GM19328 (cell line): Measurements from ENCODE around the gene KL.

ENCODE experiments used
- ATAC-seq: cut with Tn5 transposase; IDR thresholded peaks from one replicate; pipeline ENCODE4 v1.9.1; 2021; ENCODE audit warnings: mild to moderate bottlenecking, moderate library complexity; ENCODE audit not compliant: unreplicated experiment

The KL gene

DNA sequence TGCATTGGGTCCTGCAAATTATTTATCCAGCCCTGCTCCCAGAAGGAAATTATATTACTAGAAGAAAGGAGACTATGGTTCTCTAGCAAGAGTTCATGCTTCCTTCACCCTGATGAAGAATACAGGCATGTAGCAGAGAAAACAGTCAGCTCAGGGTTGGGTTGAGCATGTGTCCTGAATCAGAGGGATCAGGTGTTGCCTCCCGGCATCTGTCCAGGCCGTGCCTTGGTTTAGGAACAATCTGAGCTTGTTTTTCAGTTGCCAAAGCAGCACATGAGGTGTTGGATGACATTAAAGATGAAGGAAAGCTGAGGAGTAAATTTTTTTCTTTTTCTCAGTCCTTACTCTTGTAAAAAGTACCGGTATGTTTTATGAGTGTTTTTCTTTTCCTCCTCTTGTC is 62.0 kb downstream of the KL start:
- ATAC-seq = no peak

DNA sequence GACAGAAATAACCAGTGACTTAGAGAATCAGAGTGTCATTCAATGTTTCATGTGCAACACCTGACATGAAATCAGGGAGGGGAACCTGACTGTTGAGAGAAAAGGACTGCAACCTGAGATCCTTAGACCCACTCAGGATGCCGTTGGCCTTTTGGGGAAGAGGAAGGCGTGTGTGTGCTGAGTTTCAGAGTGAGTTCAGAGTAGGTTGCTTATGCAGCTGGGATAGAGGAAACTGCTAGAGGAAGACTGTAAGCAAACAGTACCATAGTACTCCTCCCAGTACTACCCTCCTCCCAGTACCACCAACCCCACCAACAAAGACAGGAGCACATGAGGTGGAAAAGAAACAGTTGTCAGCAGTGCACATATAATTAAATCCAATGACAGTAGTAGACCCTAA is 63.7 kb downstream of the KL start:
- no peak for ATAC-seq

DNA sequence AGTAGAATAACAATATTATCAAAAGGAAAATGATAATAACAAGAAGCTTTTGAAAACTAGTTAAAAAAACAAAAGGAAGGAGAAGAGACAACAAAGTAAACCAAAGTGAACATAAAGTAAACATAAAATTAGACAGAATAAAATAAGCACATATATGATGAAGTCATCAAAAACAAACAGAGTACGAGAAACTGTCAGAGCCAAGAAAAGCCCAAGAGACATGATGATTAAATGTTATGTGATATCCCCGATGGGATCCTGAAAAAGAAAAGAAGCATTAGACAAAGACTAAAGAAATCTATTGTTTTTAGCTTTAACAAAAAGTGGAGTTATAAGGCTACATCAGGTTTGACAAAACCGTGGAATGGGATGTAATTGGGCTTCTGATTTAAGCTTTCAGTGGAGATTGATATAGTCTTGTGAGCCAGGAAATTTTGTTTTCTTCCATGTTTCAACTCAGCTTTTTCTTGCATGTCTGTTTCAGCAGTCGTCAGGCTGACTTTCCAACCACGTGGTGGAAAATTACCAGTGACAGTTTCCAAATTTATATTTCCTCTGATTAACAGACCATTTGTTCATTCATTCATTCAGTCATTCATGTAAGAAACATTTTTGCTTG is 64.9 kb downstream of the KL start:
- no peak for ATAC-seq

DNA sequence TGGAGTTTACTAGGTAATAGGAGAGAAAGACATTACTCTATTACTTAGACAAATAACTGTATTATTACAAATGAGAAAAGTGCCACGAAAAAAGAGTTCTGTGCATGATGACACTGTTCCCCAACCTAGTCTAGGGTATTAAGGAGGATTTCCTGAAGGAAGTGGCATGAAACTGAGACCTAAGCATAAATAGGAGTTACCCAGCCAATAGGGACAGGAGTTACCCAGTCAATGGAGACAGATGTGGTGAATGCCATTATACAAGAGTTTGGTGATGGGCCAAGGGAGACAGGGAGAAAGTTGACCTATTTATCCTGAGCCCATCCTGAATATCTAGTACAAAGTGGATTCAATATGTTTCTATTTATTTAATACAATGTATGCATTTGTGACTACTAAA is 65.4 kb downstream of the KL start:
- ATAC-seq = no peak

DNA sequence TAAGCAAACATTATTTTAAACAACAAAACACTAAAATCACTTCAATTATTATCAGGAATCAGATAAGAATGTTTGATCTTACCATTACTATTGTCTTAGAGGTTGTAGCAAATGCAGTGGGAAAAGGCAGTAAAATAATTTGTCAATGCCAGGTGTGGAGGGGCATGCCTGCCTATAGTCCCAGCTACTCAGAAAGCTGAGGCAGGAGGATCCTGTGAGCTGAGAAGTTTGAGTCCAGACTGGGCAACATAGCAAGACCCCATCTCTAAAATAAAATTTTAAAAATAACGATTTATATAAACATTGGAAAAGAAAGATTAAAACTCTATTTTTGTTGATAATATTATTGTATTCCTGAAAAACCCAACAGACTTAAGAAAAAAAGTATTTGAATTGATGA is 66.8 kb downstream of the KL start:
- no peak for ATAC-seq

DNA sequence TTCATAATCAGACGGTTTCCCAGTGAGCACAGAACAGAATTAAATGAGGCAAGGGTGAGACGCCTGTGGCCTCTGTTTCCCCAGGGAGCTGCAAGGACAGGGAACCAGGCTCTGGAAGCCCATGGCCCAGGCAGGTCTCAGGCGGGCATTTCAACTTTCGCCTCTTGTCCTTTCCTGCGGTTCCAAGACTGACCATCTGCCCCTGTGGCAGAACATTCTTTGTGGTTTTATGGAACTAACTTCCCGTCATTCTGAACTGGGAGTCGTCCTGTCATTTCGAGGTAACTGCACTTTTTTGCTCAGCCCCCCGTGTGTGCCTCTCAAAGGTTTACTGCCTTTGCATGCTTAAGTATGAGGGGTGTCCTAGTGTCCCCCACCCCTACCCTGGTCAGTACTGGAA is 70.9 kb downstream of the KL start:
- ATAC-seq = no peak

DNA sequence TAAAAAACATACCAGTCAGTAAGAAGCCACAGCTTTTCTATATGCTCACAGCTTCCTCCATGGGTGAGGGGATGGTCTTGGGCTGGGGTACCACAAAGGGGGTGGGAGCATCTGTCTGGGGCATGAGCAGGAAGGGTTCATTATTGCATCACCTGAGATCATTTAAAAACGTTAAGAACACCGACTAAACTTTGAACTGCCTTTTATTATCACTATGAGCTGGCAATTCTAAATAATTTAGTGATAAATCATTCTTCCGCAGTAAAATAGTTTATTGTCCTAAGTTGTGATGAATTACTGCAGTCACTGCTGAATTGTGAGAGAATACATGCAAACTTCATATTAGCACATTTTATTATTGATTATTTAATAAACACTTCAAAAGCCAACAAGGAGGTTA is 71.6 kb downstream of the KL start:
- no peak for ATAC-seq

DNA sequence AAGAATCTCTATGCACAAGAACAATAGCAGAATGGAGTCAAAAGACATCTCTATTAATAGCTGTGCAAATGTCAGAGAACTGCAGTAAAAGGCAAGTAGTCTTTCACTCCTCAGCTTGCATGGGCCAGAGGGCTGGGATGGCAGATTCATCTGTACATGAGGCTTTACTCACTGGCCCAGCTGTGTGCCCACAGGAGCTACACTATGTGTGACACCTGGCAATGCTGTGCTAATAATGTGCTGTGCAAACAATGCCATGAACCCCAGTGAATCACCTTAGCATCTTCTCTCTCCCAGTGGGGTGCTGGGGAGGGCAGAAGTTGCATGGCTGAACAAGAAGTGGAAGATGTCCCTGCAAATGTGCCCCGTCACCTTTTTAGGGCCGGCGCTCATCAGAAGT is 73.1 kb downstream of the KL start:
- ATAC-seq = no peak

DNA sequence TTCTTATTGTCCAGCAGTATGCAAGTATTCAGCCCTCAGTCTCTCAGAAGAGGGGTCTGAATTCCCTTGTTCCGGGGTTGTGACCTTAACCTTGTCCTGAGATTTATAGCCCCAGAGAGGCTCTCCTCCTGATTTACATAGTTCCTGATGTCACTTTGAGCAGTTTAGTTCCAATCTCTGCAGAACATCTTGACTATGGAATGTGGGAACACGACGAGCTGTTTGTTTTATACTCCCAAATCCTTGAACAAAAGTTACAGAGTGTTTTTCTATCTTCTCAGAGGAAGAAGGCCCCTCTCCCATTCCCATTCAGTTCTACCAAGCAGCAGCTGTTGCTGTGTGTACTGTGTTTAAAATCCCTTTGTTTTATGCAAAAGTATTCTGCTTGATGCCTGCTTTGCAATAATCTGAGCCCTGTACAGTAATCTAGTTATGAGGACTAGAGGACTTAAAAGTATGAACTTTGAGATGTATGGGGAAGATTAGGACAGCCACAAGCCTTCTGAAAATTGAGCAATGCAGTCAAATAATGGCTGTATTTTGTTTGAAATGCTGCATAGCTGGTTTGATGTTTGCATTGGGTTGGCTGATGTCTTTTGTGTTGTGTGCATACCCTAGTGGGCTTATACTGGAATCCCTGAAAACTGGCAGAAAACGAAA is 74.7 kb downstream of the KL start:
- no peak for ATAC-seq

DNA sequence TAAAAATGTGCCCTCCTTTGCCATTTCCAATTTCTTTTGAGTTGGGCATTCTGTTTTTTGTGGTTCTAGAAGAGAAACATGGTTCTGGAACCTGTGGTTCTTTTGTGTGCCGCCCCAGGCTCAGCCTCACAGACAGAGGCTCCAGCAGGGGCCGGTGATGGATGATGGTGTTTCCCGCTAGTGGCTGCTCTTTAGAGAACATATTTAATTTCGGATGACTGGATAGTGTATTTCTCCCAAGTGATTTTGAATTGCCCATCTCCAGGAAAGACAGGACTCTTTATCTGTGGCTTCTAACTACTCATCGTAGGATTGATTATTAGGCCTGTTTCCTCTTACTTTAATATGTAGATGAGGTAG is 75.2 kb downstream of the KL start:
- ATAC-seq = no peak

DNA sequence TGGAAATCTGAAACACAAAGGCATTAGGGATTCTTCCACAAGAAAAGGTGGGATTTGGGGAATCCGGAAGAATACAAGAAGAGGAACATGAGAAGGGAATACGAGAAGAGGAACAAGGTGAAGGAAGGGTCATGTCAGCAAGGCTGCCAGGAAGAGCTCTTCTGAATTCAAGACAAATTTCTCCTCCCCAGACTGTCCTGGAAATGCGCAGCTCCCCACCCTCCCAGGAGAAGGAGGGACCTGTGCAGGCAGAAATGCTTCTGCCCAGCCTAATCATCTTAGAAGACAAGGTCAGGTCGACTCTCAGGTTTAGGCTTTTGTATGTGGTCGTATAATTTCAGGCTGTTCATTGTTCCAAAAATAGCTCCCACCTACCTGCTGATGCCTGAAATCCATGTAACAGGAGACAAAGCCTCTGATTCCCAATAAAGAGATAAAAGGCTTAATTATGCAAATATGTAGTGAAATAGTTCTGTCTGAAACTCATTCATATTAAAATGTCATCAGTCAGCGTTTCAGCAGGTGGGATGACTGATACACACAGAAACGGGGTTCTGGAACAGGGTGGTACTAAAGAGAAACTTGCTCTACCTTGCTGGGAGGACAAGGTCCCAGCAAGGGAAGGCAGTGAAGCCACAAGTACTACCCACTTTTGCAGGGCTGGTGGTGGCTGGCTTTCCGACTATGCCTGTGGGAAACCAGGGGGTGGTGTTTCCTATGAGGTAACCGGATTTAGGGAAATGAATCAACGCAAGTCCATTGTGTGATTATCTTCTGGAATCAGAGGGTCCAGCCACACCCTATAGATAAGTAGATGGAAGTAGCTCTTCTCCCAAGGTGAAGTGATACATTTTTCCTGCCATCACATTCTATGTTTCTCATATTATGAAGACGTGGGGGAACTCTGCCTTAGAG is 76.1 kb downstream of the KL start:
- ATAC-seq = no peak

DNA sequence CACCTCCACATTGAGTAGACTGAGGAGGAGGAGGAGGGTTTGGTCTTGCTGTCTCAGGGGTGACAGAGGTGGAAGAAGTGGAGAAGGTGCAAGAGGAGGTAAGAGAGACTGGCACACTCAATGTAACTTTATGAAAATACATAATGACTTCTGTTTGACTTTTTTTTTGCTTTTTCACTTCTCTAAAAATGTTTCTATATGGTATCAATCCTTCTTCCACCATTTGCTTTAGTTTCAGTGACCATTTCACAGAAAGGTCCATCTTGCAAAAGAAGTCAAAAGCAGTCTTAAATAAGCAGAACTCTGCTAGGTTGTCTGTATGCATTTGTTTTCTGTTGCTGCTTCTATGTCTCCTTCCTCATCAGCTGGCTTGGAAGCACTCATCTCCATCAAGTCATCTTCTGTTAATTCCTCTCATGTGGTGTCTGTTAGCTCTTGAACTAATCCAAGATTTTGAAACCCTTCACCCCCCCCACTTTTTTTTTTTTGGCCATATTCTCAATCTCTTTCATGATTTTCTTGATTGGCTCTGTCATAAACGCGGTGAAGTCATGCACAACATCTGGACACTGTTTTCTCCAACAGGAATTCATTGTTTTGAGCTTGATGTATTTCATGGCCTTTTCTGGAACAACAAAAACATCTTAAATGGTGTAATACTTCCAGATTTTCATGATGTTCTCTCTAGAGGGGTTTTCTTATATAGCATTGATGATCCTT is 80.8 kb downstream of the KL start:
- no peak for ATAC-seq

DNA sequence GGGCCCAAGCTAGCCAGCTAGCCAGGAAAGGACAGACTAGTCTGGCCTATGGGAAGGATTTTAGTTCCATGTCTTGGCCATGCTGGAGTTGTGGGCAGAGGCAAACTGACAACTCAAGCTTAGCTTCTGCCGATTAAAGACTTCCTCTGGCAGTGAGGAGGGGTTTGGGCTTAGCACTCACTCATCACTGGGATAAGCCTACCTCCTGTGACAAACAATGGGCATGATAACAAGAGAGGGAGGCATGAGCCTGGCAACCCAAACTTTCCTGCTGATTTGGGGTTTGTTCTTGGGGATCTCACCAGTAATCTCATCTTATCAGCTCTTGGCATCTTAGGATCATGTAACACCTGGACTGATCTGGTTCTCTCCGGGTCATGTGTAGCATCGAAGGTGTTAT is 83.6 kb downstream of the KL start:
- ATAC-seq = no peak

DNA sequence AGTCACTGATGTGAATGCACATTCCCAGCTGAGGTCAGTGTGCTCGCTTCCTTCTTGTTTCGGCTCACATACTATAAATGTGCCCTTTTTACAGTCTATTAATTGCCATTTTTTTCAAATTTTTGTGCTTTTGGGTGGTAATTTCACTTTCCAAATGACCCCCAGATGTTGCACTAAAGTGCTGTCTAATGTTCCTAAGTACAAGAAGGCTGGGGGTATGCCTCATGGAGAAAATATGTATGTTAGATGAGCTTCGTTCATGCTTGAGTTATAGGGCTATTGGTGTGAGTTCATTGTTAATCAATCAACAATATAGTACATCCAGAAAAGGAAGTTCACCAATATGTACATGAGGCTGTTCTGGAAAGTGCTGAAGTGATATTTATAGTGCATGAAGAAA is 84.7 kb downstream of the KL start:
- no peak for ATAC-seq

DNA sequence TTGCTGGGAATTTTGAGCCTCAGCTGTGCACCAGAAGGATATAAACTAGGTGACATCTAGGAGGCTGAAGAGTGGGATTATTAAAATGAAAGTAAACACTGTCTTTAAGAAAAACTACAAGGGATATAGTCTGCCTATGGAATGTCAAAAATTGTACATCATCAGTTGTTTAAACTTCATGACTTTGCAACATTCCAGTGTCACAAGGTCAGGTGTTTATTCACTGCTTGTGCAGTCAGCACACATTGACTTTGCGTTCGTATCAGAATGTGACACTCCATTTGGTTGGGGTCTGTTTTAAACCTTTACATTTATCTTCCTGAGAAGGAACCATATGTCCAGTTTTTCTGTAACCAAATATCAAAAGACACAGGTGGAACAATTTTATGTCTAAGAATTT is 85.6 kb downstream of the KL start:
- ATAC-seq = no peak

DNA sequence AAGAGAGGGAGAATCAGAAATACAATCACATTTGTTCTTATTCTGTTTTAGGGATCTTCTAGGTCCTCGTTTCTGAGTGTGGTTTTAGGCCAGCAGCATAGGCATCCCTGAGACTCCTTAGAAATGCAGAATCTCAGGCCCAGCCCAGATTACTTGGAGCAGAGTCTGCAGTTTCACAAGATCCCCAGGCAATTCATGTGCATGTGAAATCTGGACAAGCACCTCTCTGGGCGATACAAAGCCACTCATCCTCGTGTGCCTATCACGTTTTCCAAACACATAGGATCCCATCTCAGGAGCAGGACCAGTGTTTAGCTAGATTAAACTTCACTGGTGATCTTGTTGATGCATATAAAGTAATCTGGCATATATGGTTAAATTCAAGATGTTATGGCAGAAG is 87.2 kb downstream of the KL start:
- no peak for ATAC-seq

DNA sequence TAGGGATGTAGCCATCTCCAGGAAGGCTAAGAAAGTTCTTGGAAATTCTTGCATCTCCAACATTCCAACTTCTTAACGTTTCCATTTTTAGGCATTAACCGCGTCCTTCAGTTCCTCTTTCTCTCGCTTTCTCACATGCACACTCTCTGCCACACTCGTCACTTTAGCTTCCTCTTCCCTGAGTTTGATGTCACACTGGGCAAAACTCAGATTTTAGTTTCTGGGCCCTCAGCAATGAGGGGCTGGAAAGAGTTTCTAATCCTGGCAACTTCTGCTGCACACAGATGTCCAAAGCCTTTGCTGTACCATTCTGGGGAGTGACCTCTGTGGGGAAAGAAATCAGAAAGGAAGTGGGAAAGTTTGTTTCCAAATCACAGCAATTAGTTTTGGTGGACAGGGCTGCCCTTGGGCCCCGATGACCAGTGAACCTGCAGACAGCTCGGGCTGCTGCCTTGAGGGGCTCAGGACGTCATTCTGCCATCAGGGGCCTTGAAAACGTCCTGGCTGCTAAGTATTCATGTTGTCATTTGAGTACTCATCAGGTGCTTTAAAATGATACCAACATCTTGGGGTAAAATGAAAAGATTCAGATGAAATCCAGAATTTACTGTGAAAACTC is 89.3 kb downstream of the KL start:
- no peak for ATAC-seq

DNA sequence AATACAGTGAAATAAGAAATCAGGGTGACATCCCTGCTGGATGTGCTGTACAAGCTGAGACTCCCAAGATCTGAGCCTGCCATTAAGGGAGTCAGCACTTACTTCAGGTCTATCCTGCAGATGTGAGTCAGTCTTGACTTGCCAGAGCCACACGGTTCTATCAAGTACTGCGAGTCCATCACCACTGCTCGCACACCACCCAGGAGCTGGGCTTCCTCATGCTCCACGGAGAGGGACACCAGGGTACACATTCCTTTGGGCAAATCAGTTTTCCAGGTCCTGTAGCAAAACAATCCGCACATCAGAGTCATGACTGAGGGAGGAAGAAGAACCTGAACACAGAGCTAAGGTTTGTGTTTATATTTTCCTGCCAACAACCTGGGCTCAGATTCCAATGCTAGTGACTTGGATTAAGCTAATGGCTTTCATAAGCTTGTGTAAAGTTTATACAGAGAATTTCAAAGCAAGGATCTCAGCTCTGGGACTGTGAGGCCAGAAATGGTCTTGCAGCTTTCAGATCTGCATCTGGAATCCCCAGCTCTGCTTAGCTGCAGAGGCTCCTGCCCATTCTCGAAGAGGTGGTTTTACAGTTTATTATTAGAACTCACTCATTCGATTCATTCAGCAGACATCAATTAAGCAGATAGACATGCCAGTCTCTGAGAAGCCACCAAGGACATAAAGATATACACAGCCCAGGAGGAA is 90.6 kb downstream of the KL start:
- no peak for ATAC-seq

DNA sequence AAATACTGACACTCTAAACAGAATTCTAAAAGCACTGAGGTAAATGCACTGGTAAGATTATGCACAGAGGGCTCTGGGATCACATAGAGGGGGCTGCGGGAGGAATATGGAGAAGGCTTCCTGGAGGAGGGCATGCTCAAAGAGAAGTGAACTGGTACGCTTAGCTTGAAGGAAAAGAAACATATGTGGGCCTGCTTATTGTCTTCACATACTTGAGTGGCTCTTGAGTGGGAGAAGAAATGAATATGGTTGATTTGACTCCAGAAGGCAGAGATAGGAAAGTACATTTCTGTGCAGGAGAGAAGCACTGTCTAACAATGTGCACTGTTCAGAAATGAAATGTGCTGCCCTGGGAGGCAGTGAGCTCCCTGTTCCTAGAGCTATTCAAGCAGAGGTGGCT is 91.1 kb downstream of the KL start:
- ATAC-seq = no peak

DNA sequence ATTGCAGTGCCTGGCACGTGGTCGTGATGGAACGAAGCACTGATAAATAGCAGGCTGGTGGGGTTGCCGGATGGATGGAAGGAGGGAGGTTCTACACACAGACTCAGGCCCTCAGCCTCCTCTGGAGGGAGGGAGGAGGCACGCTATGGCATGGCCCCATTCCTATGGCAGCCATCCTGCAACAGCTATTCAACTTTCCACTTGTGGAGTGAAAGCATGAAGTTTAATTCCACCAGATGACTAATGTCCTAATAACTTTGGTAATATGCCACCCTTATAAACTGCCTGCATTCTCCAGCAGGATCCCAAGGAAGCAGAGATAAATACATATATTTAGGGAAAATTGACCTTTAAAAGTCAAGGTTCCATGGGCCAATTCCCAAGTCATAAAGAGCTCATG is 92.4 kb downstream of the KL start:
- ATAC-seq = no peak
